Measurements from ENCODE around the gene POLR3B.

The POLR3B gene

DNA sequence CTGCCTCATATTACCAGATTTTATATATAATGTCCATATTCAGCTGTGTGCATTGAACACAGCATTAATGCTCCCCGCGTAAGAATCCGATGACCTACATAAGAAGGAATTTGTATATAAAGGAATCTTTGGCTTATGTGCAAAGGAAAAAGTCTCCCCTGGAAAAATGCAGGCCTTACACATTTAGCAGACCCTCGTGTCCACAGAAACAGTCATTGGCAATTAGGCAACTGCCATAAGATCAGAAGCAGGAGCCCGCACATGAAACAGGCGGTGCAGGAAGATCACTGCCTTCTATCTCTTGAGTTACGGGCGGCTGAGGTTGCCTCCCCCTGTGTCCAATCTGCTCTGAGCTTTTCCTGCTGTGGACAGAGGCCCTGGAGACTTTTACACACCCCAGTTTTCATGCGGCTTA is 162.1 kb downstream of the POLR3B start:
- no peak for TF ChIP-seq USF1 (IDR thresholded peaks at IDR 0.05)
- TF ChIP-seq YY1 (IDR thresholded peaks at IDR 0.05; ENCODE audit: low read depth) = no peak

- TF ChIP-seq EP300 (IDR thresholded peaks at IDR 0.05; ENCODE audit: borderline replicate concordance) (no peak), RAD21 (IDR thresholded peaks at IDR 0.05; ENCODE audit: low read depth) (no peak), NFIC (IDR thresholded peaks at IDR 0.05) (no peak), YY1 (IDR thresholded peaks at IDR 0.05; ENCODE audit: low read depth) (no peak)
Measured at GRCh38 chr12:106521901-106522300, 164.4 kb downstream of the POLR3B start.

GRCh38 chr12:106522708-106523107 is 165.2 kb downstream of the POLR3B start:
- no peak for TF ChIP-seq ZBTB7A (IDR thresholded peaks at IDR 0.05; ENCODE audit: low read depth)
- TF ChIP-seq YY1 (IDR thresholded peaks at IDR 0.05; ENCODE audit: low read depth) = no peak
- TF ChIP-seq NFIC (IDR thresholded peaks at IDR 0.05) = no peak
- TF ChIP-seq TEAD4 (IDR thresholded peaks at IDR 0.05) = no peak
- TF ChIP-seq TCF12 (IDR thresholded peaks at IDR 0.05; ENCODE audit: low read depth) = no peak
- no peak for TF ChIP-seq EGR1 (IDR thresholded peaks at IDR 0.05)
- TF ChIP-seq FOXM1 (IDR thresholded peaks at IDR 0.05; ENCODE audit: borderline replicate concordance, low read depth) = no peak
- TF ChIP-seq CREB1 (IDR thresholded peaks at IDR 0.05; ENCODE audit: low read depth) = no peak
- TF ChIP-seq, protein P1, sequence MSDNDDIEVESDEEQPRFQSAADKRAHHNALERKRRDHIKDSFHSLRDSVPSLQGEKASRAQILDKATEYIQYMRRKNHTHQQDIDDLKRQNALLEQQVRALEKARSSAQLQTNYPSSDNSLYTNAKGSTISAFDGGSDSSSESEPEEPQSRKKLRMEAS (IDR thresholded peaks at IDR 0.05) = no peak
- no peak for TF ChIP-seq RAD21 (IDR thresholded peaks at IDR 0.05; ENCODE audit: low read depth)
- TF ChIP-seq REST (IDR thresholded peaks at IDR 0.05; ENCODE audit: low read depth) = no peak
- no peak for TF ChIP-seq CEBPB (IDR thresholded peaks at IDR 0.05)
- no peak for TF ChIP-seq EP300 (IDR thresholded peaks at IDR 0.05; ENCODE audit: borderline replicate concordance)
- no peak for TF ChIP-seq USF1 (IDR thresholded peaks at IDR 0.05)
- TF ChIP-seq TAF1 (IDR thresholded peaks at IDR 0.05; ENCODE audit: low read depth) = no peak

GRCh38 chr12:106527356-106527755 is 169.8 kb downstream of the POLR3B start:
- no peak for TF ChIP-seq EP300 (IDR thresholded peaks at IDR 0.05; ENCODE audit: borderline replicate concordance)
- TF ChIP-seq EGR1 (IDR thresholded peaks at IDR 0.05) = no peak
- TF ChIP-seq RAD21 (IDR thresholded peaks at IDR 0.05; ENCODE audit: low read depth) = no peak
- TF ChIP-seq, protein P1 (IDR thresholded peaks at IDR 0.05) = no peak
- no peak for TF ChIP-seq REST (IDR thresholded peaks at IDR 0.05; ENCODE audit: low read depth)
- no peak for TF ChIP-seq YY1 (IDR thresholded peaks at IDR 0.05; ENCODE audit: low read depth)

DNA sequence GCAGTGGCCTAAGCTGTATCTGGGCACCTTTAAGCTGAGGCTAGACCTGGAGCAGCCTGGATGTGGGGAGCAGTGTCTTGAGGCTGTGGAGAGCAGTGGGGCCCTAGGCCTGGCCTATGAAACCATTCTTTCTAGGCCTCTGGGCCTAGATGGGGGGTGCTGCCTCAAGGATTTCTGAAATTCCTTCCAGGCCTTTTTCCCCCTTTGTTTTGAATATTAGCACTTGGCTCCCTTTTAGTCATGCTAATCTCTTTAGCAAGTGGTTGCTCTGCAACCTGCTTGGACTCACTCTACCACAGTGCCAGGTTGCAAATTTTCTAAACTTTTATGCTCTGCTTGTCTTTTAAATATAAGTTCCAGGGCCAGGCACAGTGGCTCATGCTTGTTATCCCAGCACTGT is 183.7 kb downstream of the POLR3B start:
- no peak for TF ChIP-seq NFIC (IDR thresholded peaks at IDR 0.05)
- no peak for TF ChIP-seq TEAD4 (IDR thresholded peaks at IDR 0.05)
- TF ChIP-seq CREB1 (IDR thresholded peaks at IDR 0.05; ENCODE audit: low read depth) = no peak
- TF ChIP-seq RAD21 (IDR thresholded peaks at IDR 0.05; ENCODE audit: low read depth) = no peak
- TF ChIP-seq CEBPB (IDR thresholded peaks at IDR 0.05) = no peak
- no peak for TF ChIP-seq EP300 (IDR thresholded peaks at IDR 0.05; ENCODE audit: borderline replicate concordance)
- TF ChIP-seq, protein P1 (IDR thresholded peaks at IDR 0.05) = no peak
- no peak for TF ChIP-seq FOXM1 (IDR thresholded peaks at IDR 0.05; ENCODE audit: borderline replicate concordance, low read depth)
- no peak for TF ChIP-seq REST (IDR thresholded peaks at IDR 0.05; ENCODE audit: low read depth)
- TF ChIP-seq USF1 (IDR thresholded peaks at IDR 0.05) = no peak
- TF ChIP-seq ZBTB7A (IDR thresholded peaks at IDR 0.05; ENCODE audit: low read depth) = no peak
- no peak for TF ChIP-seq TCF12 (IDR thresholded peaks at IDR 0.05; ENCODE audit: low read depth)
